SK-N-DZ (cell line): Measurements from ENCODE around the gene CRPPA.

Experiments
- DNase-seq: peaks from one replicate; pipeline ENCODE4 v3.0.0-alpha.2; 2015; ENCODE audit warnings: low spot score

CRPPA gene

DNA sequence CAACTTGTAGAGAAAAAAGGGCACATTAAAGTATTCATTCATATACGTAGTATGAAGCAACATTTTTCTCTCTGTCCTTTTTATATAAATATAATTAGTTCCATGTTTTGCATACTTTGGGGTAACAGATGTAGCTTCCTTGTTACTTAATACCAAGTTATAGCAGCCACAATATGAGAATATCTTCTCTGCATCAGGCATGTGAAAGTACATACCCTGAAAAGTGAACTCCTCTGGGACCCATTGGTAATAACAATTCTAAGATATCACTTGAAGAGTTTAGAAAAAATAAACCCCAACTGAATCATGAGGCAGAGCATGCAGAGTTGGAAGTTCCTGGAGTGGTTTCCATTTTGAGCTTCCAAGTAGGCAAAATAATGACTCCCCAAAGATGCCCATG, 2.4 kb upstream of the CRPPA start:
- DNase-seq: no peak

DNA sequence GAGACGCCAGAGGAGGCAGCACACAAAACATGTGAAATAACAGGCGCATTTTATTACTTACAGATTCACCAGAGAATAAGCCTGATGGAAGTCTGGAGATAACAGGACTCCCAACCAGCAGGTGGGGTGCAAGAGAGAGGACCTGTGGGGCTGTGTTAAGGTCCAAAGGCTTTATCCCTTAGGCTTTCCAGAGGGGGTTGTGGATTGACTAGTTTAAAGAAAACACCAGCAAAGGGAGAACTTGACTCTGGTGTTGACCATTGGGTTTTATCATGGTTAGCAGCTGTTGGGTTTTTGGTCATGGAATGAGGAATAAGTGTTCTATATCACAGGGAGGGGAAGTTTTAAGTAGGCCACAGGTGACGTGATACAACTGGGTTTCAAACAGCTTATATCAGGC, 1.6 kb upstream of the CRPPA start:
- peak; percentile 21 for DNase-seq

DNA sequence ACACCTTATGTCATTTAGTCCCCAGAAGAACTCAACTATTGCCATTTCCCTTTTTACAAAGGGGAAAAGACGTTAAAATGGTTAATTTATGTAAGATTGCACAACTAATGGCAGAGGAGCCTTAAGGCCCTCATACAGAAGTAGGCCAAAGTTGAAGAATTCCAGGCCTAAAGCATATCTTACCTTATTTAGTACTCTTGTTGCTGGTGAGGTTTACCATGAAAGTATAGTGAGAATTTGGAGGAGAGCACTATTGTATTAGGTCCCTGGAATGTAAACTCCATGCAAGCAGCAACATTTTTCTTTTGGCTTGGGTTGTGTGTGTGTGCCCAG, 731 bp upstream of the CRPPA start:
- peak; percentile 2 for DNase-seq

DNA sequence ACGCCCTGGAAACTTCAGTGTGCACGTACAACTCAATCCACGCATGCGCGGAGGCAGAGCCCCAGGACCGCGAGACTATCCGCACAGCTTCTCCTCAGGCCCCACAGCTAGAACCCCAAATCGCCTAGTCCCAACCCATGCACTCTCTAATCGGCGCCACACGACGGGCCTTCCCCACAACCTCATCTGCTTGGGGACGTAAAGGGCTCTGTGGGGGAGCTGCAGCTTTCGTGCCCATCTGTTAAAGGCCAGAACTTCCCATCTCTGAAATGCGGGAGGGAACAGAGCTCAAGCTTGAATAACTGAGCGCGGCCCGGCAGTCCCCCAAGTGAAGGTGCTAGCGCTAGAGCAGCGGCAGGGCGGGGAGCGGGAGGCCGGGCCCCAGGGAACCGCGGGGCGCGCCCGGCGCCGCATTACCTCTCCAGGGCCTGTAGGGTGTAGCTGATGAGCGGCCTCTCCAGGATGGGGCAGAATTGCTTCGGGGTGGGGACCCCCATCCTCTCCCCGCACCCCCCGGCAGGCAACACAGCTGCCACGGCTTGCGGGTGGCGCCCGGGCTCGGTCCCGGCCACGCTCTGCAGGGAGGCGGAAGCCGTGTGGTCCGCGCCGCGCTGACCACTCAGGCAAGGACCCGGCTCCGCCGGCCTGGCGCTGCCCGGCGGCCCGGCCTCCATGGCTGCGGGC, 547 bp downstream of the CRPPA start:
- peak; percentile 92 for DNase-seq

DNA sequence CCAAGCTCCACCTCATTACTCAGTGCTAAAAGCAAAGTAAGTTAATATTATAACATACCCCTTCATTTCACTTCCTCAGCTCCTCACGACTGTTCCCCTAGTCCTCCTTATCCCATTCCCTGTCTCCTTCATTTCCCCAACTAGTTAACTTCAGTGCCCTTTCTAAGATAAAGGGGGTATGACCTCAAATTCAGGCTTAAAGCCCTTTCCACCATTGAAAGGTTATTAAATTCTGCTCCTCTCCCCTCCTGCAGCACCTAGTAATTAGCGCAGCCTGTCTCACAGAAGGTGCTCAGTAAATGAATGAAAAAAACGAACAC, 1.0 kb downstream of the CRPPA start:
- DNase-seq: no peak

DNA sequence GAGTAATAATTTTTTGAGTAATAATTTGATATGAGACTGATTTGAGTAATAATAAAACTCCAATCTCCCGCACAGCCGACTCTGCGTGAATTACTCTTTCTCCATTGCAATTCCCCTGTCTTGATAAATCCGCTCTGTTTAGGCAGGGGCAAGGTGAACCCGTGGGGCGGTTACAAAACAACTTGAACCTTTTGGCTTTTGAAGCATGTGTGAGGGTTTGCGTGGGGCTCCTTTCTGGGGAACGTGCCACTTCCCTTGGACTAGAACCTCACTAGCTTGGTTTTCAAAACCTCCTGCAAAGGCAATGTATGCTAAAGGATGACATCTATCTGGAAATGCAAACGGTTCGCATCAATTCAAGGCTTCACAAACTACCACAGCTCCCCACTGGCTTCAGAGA, 1.5 kb downstream of the CRPPA start:
- no peak for DNase-seq

DNA sequence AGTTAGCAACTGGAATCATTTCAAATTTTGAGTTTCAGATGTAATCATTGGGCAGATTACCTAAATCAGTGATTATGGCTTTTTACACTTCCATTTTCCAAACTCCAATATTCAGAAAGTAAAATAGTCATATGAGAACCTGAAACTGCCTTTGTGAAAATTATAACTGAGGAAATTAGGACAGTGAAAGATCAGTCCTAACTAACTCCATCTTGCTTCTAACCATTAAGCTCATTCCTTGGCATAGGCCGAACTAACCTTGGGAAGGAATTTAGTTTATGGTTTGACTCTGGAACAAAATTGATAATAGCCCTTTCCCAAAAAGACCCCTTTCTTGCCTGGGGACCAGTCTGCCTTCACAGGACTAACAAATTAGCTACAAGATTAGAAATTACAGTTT, 2.2 kb downstream of the CRPPA start:
- DNase-seq: no peak

DNA sequence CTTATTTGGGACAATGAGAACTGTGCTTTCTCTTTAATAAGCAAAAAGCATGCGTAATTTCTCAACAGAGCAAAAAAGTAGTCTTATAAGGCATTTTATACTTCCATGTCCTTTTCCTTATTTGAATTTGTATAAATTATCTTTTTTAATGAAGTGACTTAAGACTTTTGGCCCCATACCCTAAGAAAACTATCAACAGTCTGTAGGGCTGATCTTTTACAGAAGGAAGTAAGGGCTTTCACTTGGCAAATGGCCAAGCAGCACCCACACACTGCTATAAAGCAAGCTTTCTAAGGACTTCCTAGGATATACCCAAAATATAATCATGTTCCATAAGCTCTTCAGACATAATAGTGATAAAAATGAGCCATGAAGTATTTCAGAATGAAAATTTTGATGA, 3.4 kb downstream of the CRPPA start:
- DNase-seq: no peak

DNA sequence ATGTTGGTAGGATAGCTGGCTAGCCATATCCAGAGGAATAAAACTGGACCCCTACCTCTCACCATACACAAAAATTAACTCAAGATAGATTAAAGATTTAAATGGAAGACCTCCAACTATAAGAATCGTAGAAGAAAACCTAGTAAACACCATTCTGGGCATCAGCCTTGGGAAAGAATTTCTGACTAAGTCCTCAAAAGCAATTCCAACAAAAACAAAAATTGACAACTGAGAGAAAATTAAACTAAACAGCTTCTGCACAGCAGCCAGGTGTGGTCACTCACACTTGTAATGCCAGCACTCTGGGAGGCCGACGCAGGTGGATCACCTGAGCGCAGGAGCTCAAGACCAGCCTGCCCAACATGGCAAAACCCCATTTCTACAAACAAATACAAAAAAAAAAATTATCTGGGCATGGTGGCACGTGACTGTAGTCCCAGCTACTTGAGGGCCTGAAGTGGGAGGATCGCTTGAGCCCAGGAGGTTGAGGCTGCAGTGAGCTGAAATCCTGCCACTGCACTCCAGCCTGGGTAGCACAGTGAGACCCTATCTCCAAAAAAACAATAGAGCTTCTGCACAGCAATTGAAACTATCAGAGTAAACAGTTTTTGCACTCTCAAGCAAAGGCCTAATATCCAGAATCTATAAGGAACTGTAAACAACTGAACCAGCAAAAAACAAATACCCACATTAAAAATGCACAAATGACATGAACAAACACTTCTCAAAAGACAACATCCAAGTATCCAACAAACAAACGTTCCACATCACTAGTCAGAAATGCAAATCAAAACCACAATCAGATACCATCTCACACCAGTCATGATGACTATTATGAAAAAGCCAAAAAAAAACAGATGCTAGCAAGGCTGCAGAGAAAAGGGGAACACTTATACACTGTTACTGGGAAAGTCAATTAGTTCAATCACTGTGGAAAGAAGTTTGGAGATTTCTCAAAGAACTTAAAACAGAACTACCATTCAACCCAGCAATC, 4.8 kb downstream of the CRPPA start:
- DNase-seq: no peak

DNA sequence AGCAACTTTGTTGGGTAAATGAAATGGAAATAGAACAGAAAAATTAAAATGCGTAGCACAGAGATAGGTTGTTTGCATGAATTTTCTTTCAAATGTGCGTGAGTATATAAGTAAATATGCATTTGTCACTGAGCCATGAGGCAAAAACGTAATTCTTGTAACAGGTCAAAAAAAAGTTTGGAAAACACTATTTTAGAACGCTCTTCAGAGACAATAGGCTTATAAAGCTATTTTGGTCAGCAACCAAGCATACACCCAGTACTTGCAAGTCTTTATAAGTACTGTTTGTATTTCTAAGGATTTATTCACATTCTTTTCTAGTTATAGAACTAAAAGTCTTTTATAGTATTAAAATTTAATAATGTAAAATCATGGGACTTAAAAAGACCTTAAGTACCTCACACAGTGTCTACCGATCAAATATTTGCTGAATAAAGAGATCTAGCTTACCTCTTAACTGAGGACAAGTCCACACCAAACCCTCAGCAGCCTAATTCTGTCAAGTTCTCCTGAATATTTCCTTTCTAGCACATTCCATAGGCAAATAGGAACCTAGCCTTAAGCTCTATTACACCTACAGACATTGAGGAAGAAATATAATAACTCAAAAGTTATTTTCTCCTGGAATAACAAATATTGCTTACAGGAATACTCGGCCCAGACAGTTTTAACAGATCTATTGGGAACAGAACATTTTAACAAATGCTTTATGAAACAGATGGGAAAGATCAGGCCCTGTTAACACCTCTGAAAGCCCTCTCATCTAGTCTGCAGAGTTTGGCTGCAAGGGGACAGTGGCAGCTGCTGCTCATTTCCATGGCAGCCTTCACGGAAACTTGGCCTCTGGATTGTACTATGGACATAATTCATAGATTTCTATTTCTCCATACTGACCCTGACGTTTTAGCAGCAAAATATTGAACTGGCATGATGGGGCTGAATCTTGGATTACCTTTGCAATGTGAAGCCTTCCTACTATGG, 8.8 kb downstream of the CRPPA start:
- DNase-seq: no peak

DNA sequence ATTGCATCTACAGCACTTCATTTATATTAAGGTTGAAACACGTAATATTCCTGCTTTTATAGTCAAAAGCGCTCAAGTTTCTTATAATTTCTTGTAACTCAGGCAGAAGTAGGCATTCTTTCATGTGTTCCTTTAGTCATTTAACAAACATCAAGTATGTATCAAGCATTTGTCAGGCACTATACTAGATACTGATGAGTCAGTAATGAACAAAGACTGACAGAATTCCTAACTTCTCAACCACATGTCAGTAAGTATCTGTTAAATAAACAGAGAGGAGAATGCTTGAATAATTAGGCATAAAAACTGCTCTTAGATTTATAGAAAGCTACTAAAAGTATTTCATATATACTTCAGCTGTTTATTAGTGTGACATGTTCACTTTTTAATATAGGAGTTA, 9.9 kb downstream of the CRPPA start:
- no peak for DNase-seq

DNA sequence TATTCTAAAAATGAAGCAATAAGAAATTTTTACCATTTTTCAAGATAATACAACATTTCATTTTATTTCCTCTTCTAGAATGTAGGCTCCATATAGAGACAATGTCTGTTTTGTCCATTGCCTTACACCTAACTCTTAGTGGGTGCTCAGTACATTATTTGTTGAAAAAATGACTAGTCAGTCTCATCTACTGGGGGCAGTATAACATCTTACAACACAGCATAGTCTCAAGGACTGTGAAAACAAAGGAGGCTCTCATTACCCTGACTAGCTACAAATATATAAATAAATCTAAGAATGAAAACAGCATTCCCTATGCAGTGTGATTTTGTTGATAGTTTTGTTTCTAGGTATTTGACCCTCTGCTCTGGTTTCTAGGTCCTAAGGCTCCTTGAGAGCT, 11.6 kb downstream of the CRPPA start:
- no peak for DNase-seq

DNA sequence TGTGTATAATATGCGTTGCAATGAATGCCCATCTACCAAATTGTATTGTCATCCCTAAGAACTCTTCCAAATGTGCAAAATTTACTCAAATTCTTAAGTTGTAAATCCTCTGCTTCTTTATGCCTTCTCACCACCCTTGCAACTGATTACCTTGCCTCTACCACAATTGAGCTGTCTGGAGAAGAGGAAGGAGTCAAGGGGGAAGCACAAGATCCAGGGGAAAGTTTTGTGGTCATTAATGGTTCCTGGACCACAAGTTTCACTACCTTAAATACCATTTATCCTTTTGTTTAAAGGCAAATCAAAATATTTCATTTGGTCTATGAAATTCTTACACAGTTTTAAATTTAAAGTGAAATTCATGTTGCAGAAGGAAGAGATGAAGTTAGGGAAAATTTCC, 16.7 kb downstream of the CRPPA start:
- no peak for DNase-seq

DNA sequence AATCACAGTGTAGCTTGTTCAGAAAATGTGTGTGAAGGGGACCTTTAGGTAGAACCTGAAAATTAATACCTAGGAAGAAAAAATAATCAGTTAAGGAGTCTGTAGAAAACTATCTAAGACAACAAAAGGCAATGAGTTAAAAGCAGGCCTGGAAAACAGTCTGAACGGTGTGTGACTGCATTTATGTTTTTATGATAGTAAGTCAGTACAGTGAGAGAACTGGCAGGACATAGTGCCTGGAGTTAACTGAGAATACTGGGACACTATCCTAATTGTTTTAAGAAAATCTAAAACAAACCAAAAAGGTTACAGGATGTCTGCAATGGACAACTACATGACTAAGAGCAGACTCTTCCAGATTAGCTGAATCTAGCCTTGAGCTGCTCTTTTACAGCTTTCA, 17.9 kb downstream of the CRPPA start:
- DNase-seq: no peak

DNA sequence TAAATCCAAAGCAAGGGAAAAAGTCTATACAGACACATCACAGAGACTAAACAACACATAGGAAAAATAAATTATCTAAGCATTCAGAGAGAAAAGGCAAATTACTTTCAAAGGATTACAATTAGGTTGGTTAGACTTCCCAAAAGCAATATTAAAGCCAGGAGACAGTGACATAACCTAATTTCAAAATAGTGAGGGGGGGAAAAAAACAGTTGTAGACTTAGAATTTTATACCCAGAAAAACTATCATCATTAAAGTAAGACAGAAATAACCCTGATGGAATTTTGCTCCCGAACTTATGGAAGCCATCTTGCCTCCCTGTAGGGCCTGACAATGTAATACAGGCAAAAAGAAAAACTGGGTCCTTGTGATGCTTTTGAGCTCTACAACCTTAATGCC, 18.4 kb downstream of the CRPPA start:
- no peak for DNase-seq

DNA sequence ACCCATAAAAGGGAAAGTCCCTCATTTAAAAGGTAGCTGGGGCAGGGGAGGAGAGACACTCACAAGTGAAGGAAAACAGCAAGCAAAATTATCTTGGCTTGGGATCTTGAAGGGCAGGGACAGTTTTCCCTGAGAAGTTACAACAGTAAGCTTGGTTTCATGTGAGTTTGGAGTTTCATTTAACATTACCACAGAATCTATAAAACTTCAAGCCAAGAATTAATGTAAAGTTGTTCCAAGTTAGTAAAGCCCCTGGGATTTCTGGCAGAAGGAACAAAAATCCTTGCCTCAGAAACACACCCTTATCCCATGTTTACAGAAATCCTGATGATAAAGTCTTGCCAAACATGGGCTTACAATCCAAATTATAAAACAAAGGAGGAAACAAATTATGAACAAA, 19.2 kb downstream of the CRPPA start:
- DNase-seq: no peak

DNA sequence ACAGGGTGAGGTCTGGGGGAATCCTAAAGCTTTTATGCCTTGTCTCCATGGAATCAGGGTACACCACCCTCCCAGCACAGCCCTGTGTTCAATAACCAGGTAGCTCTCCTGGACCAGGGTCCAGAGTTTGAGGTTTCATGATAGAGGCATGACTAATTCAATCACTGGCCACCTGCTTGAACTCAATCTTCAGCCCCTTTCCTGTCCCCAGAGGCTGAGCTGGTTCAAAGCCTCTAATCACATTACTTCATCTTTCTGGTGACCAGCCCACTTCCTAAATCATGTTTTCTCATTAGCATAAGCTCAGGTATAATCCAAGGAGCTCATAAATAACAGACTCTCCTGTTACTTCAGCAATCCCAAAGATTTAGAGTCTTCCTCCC, 20.5 kb downstream of the CRPPA start:
- DNase-seq: no peak

DNA sequence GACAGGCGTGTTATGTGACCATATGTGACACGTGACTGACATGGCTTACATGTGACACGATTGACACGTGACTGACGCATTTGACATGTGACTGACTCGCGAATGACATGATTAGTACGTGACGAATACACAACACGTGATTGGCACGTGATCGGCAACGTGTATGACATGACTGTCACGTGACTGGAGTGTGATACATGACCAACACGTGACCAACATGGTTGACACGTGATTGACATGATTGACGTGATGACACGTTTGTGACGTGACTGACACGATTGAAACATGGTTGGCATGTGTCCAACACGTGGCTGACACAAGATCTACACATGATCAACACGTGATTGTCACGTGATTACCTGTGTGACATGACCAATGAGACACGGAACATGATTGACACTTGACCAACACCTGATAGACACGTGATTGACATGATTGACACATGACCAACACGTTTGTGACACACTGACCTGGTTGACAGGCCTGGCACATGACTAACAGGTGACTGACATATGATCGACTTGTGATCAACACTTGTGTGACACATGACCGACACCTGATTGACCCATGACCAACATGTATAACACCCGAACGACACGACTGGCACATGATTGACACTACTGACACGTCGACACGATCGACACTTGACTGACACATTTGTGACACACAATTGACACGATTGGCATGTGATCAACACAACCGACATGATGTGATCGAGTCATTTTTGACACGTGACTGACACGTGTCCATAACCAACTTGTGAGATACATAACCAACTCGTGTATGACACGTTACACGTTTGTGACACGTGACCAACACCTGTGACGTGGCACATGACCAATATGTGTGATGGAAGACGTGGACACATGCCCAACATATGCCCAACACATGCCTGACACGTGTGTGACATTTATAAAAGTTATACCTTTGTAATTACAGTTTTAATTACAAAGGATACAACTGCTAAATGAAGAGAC, 21.1 kb downstream of the CRPPA start:
- DNase-seq: peak; percentile 3

DNA sequence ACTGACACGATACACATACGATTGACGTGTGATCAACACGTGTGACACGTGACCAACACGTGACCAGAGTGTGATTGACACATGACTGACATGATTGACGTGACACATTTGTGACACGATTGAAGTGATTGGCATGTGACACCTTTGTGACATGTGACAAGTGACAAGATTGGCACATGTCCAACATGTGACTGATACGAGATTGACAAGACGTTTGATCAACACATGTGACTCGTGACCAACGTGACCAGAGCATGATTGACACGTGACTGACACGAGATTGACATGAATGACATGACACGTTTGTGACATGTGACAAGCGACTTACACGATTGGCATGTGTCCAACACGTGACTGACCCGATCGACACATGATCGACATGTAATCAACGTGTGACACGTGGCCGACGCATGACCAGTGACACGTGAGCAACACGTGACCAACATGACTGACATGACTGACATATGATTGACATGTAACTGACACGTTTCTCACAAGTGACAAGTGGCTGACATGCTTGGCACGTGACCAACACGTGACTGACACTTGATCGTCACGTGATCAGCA, 22.0 kb downstream of the CRPPA start:
- DNase-seq: peak; percentile 4

DNA sequence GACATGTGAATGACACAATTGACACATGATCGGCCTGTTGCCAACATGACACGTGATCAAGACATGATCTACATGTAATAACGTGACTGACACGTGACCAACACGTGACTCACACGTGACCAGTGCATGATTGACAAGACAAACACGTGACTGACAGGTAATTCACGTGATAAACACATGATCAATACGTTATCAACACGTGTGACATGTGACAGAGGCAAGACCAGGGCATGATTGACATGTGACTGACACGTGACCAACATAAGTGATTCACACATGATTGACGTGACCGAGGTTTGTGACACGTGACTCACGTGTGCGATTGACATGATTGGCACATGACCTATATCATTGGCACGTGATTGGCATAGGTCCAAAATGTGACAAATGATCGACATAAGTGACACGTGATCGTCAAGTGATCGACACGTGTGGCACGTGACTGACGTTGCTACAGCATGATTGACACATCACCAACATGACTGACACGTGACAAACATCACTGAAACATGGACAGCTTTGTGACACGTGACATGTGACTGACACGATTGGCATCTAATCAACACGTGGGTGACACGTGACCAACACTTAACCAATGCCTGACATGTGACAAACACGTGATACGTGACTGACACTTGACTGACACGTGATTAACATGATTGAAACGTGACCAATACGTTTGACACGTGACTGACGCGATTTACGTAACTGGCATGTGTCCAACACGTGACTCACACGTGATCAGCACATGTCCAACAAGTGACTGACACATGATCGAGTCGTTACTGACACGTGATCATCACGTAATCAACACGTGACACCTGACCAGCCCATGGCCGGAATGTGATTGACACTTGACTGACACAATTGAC, 23.0 kb downstream of the CRPPA start:
- DNase-seq: peak; percentile 5
